Fibroblast of the aortic adventitia (primary cell): ENCODE results near the gene IL1RAPL1. TPM values are rescaled to one million over a fixed set of nuclear protein-coding genes. Genes with fewer than 3 reads are reported as not detected.
"Not testable (repeated sequence)": the region's sequence is repeated elsewhere in the genome, so short reads cannot be mapped to it uniquely, and the experiment has no call there.

ENCODE experiments used
- DNase-seq: peaks from one replicate; pipeline ENCODE4 v3.0.0-alpha.2; 2010; ENCODE audit warnings: low read depth
- H3K4me3 ChIP-seq: 2 replicates; pipeline ENCODE4 v1.5.1; 2011; ENCODE audit warnings: low read depth, mild to moderate bottlenecking, control low read depth, low read length, moderate library complexity
- total RNA-seq: library from RNA; depleted of rRNA; stranded (reverse); fragments of >200 nt; gene quantifications from 2 replicates; pipeline ENCODE4 v1.2.3, GENCODE V29; 2012; ENCODE audit warnings: low replicate concordance
- TF ChIP-seq, protein P1 (sequence below): IDR thresholded peaks from 2 replicates; pipeline ENCODE4 v1.5.1; 2011; ENCODE audit warnings: mild to moderate bottlenecking, low read length, control low read depth, inconsistent platforms; ENCODE audit not compliant: insufficient read depth

IL1RAPL1 gene
- total RNA-seq, 1 donor = 7.1 TPM

DNA sequence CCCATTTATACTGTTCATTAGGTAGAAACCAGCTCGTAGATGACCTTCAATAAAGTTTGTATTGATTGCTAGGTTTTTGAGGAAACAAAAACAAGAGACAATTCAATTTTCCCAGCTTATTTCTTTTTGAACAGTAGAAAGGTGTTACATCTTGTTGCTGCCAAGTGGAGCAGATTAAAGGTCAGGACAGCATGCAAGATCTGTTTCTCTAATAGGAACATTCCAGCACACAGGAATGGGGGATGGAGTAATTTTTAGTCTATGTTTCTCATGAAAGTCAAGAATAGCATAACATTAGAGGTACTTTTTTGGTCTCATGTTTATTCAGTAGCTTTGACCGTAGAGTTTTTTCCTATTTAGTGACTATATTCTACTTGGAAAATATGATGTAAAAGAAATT lies 132.4 kb downstream of the IL1RAPL1 start:
- TF ChIP-seq, protein P1, sequence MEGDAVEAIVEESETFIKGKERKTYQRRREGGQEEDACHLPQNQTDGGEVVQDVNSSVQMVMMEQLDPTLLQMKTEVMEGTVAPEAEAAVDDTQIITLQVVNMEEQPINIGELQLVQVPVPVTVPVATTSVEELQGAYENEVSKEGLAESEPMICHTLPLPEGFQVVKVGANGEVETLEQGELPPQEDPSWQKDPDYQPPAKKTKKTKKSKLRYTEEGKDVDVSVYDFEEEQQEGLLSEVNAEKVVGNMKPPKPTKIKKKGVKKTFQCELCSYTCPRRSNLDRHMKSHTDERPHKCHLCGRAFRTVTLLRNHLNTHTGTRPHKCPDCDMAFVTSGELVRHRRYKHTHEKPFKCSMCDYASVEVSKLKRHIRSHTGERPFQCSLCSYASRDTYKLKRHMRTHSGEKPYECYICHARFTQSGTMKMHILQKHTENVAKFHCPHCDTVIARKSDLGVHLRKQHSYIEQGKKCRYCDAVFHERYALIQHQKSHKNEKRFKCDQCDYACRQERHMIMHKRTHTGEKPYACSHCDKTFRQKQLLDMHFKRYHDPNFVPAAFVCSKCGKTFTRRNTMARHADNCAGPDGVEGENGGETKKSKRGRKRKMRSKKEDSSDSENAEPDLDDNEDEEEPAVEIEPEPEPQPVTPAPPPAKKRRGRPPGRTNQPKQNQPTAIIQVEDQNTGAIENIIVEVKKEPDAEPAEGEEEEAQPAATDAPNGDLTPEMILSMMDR = no peak
- H3K4me3 ChIP-seq = no peak overlapping the region
- DNase-seq = no peak

DNA sequence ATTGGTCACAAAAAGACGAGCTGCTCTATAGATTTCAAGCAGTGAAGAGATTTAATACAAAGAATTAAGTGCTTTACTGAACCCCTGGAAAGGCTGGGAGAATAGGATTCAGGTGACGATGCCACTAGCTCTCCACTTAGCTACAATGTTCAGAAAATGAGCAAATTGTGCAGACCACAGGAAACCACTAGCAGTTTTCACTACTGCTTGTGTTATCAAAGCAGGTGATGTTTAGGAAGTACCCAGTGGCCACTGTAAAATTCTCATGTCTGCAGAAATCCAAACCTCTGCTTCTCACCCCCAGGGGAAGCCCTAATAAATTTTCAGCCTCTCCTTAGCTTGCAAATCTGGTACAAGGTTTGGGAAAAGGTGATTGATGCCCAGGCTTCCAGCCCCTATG lies 165.1 kb downstream of the IL1RAPL1 start:
- TF ChIP-seq, protein P1 = no peak
- no peak overlapping the region for H3K4me3 ChIP-seq

DNA sequence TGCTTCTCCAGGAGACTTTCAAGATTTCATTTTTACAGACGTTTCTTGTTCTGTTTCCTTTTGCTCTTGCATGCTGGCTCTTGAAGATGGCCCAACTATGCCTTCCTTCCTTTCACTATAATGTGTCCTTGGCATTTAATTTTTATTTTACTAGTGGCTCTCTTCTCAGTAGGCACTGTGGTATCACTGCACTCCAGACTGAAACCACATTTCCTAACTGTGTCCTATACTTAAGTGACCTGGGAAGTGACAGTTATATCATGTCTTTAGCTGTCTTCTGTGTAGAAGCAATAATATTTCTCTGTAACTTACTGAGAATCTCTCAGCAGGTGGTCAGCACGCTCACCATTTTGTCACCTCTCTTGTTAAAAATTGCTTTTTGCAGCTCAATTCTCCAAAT lies 168.9 kb downstream of the IL1RAPL1 start:
- no peak overlapping the region for H3K4me3 ChIP-seq
- TF ChIP-seq, protein P1 = no peak
- DNase-seq = no peak

More for the DNA sequence above, 165.1 kb downstream of the IL1RAPL1 start:
- DNase-seq = no peak

- TF ChIP-seq, protein P1 = no peak
- H3K4me3 ChIP-seq = no peak overlapping the region
- DNase-seq = peak; percentile 2
These were observed 169.4 kb downstream of the IL1RAPL1 start for GRCh38 chrX:28756647-28757046.

DNA sequence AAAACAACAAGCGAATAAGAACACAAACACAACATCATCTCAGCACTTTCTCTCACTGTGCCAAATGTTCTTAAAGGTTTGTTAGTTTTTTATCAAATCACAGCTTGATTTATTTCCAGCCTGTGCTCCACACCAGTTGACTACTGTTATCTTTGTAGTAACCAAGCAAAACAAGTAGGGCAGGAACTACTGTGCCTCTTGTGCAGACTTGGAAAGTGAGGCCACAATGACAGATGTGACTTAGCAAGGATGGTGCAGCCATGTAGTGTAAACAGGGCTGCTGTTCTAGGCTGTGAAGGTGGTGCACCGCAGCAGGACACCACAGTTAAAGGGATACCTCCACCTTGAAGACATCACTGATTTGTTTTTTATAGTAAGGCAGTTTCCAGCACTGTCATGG lies 170.0 kb downstream of the IL1RAPL1 start:
- no peak overlapping the region for H3K4me3 ChIP-seq
- DNase-seq = no peak
- TF ChIP-seq, protein P1 = no peak

DNA sequence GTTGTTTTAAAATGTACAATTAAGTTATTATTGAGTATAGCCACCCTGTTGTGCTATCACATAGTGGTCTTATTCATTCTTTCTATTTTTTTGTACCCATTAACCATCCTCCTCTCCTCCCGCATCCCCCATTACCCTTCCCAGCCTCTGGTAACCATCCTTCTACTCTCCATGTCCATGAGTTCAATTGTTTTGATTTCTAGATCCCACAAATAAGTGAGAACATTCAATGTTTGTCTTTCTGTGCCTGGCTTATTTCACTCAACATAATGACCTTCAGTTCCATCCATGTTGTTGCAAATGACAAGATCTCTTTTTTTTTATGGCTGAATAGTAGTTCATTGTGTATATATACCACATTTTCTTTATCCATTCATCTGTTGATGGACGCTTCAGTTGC lies 179.3 kb downstream of the IL1RAPL1 start:
- not testable (repeated sequence) for DNase-seq, H3K4me3 ChIP-seq

DNA sequence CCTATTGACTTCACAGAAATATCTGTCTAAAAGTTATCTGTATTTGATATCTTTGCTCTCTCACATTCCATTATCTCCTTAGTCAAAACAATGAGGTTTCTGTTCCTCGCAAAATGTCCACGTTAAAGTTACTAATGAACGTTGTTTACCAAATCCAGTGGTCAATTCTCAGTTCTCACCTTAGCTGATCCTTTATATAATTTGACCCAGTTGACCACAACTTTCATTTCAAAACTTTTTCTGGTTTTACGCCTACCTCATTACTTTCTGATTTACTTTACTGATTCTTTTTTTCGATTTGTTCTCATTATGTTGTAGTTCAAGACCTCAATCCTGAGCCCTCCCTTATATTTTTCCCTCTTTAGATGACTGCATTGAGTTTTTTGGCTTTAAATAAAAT lies 186.6 kb downstream of the IL1RAPL1 start:
- no peak for DNase-seq
- TF ChIP-seq, protein P1 = no peak
- no peak overlapping the region for H3K4me3 ChIP-seq
